HepG2 (cell line): ENCODE results near the gene EFNA2. TPM values are rescaled to one million over a fixed set of nuclear protein-coding genes. Genes with fewer than 3 reads are reported as not detected.

ENCODE experiments used
- ARNT2 ChIP-seq: sonication (generic); formaldehyde crosslinking; IDR thresholded peaks from 2 replicates; pipeline ENCODE4 v1.8.0; 2022; ENCODE audit warnings: mild to moderate bottlenecking, low read depth, missing genetic modification reagents, moderate library complexity
- E2F5 ChIP-seq: sonication (generic); formaldehyde crosslinking; conservative IDR thresholded peaks from 2 replicates; pipeline ENCODE4 v1.4.0; 2020; ENCODE audit warnings: missing genetic modification reagents
- ERF ChIP-seq: IDR thresholded peaks from 2 replicates; pipeline ENCODE4 v1.6.1; 2018; ENCODE audit warnings: missing biosample characterization, missing genetic modification reagents
- ESRRA ChIP-seq: sonication (generic); formaldehyde crosslinking; IDR thresholded peaks from 2 replicates; pipeline ENCODE4 v1.5.1; 2020; ENCODE audit warnings: mild to moderate bottlenecking, low read depth, missing genetic modification reagents
- IRF1 ChIP-seq: sonication (generic); formaldehyde crosslinking; IDR thresholded peaks from 2 replicates; pipeline ENCODE4 v1.4.0; 2020; ENCODE audit warnings: low read depth, mild to moderate bottlenecking, missing genetic modification reagents
- KDM2A ChIP-seq: sonication (generic); formaldehyde crosslinking; IDR thresholded peaks from 2 replicates; pipeline ENCODE4 v1.4.0; 2020; ENCODE audit warnings: low read depth, missing genetic modification reagents, borderline replicate concordance
- MXD3 ChIP-seq: IDR thresholded peaks from 2 replicates; pipeline ENCODE4 v1.6.1; 2016; ENCODE audit warnings: mild to moderate bottlenecking, missing biosample characterization, missing genetic modification reagents
- PITX1 ChIP-seq: sonication (generic); formaldehyde crosslinking; IDR thresholded peaks from 2 replicates; pipeline ENCODE4 v1.5.1; 2020; ENCODE audit warnings: mild to moderate bottlenecking, missing genetic modification reagents
- RFX5 ChIP-seq: IDR thresholded peaks from 2 replicates; pipeline ENCODE4 v1.6.1; 2011; ENCODE audit warnings: low read depth, low read length, improper control_type of control experiment
- SMARCE1 ChIP-seq: fragments of 450-650 bp; IDR thresholded peaks from 2 replicates; pipeline ENCODE4 v1.6.1; 2017; ENCODE audit warnings: borderline replicate concordance
- SSRP1 ChIP-seq: IDR thresholded peaks from 2 replicates; pipeline ENCODE4 v1.6.1; 2016; ENCODE audit warnings: control low read depth
- TCF12 ChIP-seq, 2 experiments: fragments of 450-650 bp in 1 of 2; sonication (generic) in 1 of 2; formaldehyde crosslinking in 1 of 2; IDR thresholded peaks; 2 replicates each; pipeline versions ENCODE4 v1.6.1 to v1.8.0; 2017 to 2022; ENCODE audit warnings: antibody characterized with exemption in 1 of 2, mild to moderate bottlenecking in 1 of 2, missing genetic modification reagents in 1 of 2, moderate library complexity in 1 of 2
- TRAFD1 ChIP-seq: sonication (generic); formaldehyde crosslinking; IDR thresholded peaks from 2 replicates; pipeline ENCODE4 v1.5.1; 2020; ENCODE audit warnings: missing genetic modification reagents, mild to moderate bottlenecking, borderline replicate concordance
- ZNF276 ChIP-seq: sonication (generic); formaldehyde crosslinking; IDR thresholded peaks from 2 replicates; pipeline ENCODE4 v1.4.0; 2020; ENCODE audit warnings: mild to moderate bottlenecking, low read depth, missing genetic modification reagents
- ZNF362 ChIP-seq: sonication (generic); formaldehyde crosslinking; IDR thresholded peaks from 2 replicates; pipeline ENCODE4 v1.4.0; 2020; ENCODE audit warnings: missing genetic modification reagents, mild to moderate bottlenecking, borderline replicate concordance
- ZNF598 ChIP-seq: sonication (generic); formaldehyde crosslinking; IDR thresholded peaks from 2 replicates; pipeline ENCODE4 v1.5.1; 2020; ENCODE audit warnings: mild to moderate bottlenecking, missing genetic modification reagents, borderline replicate concordance
- ZNF704 ChIP-seq: sonication (generic); formaldehyde crosslinking; IDR thresholded peaks from 2 replicates; pipeline ENCODE4 v1.8.1; 2023; ENCODE audit warnings: mild to moderate bottlenecking, inconsistent platforms, moderate library complexity, missing genetic modification reagents, borderline replicate concordance
- ZNF788 ChIP-seq: sonication (generic); formaldehyde crosslinking; IDR thresholded peaks from 2 replicates; pipeline ENCODE4 v1.5.0; 2020; ENCODE audit warnings: mild to moderate bottlenecking, missing genetic modification reagents, borderline replicate concordance
- ZNF816 ChIP-seq: sonication (generic); formaldehyde crosslinking; IDR thresholded peaks from 2 replicates; pipeline ENCODE4 v1.8.0; 2022; ENCODE audit warnings: missing genetic modification reagents, mild to moderate bottlenecking, borderline replicate concordance
- ZSCAN30 ChIP-seq: sonication (generic); formaldehyde crosslinking; IDR thresholded peaks from 2 replicates; pipeline ENCODE4 v1.5.0; 2020; ENCODE audit warnings: mild to moderate bottlenecking, missing genetic modification reagents
- polyA plus RNA-seq, 8 experiments: library from polyadenylated mRNA; depleted of rRNA in 3 of 8; stranded (reverse) in 7 of 8; unstranded in 1 of 8; fragments of >200 nt; fragmentation: Illumina TruSeq in 4 of 8; extraction: Trizol in 4 of 8; gene quantifications; 2 replicates each; pipeline versions ENCODE4 v1.2.1 to v1.2.3, GENCODE V29; 2011 to 2016; ENCODE audit warnings: low read depth in 4 of 8, missing spikeins in 1 of 8, mixed read lengths in 1 of 8; ENCODE audit not compliant: insufficient read depth in 1 of 8
- total RNA-seq, 5 experiments: library from RNA; depleted of rRNA; stranded (reverse); fragments of >200 nt; fragmentation: Illumina TruSeq; extraction: Trizol; gene quantifications; 2 replicates each; pipeline ENCODE4 v1.2.3, GENCODE V29; 2016; ENCODE audit warnings: low read depth in 1 of 5

The EFNA2 gene
- total and polyA plus RNA-seq, 2 of the 13 experiments (the other 11 are each of a cell fraction or from before 2014, with no cell fraction given), result 6.0 to 9.9 TPM

GRCh38 chr19:1244693-1245451, 40.8 kb upstream of the EFNA2 start (continued):
- TF ChIP-seq SMARCE1 (no peak), ZNF788 (CRISPR knock-in tag) (peak; percentile 94), SSRP1 (CRISPR knock-in tag) (peak; percentile 80), KDM2A (CRISPR knock-in tag) (peak; percentile 69), ZNF362 (CRISPR knock-in tag) (peak; percentile 39; the same call in 1 of the 2 replicates), MXD3 (CRISPR knock-in tag) (peak; percentile 17; the same call in 1 of the 2 replicates), TRAFD1 (CRISPR knock-in tag) (no peak), ESRRA (CRISPR knock-in tag) (peak; percentile 100), ZNF598 (no peak), TCF12 (IDR thresholded peaks at IDR 0.05) (no peak), TCF12 (CRISPR knock-in tag; IDR thresholded peaks at IDR 0.05) (peak; percentile 96), ZNF704 (no peak), ZSCAN30 (CRISPR knock-in tag) (no peak), ARNT2 (CRISPR knock-in tag) (peak; percentile 69; the same call in 1 of the 2 replicates), PITX1 (CRISPR knock-in tag) (peak; percentile 76), E2F5 (CRISPR knock-in tag) (no peak), IRF1 (CRISPR knock-in tag) (0 out of 2 replicates have a peak, but pooled peaks have one; percentile 50), ZNF816 (CRISPR knock-in tag) (no peak; the same call in 1 of the 2 replicates), RFX5 (peak; percentile 4; the same call in 1 of the 2 replicates), ZNF276 (CRISPR knock-in tag) (peak; percentile 82), ERF (CRISPR knock-in tag) (peak; percentile 86; the same call in 1 of the 2 replicates)
